Measurements from ENCODE around the gene TMED7.

GRCh38 chr5:115644046-115644445 lies 18.2 kb upstream of the TMED7 start:
- TF ChIP-seq CTCF (IDR thresholded peaks at IDR 0.05), result no peak
- TF ChIP-seq POLR2A (IDR thresholded peaks at IDR 0.05), result no peak

Measured in lower leg skin (tissue), 3 donors.